Measurements from ENCODE around the gene HSPA1L.

HSPA1L gene

DNA sequence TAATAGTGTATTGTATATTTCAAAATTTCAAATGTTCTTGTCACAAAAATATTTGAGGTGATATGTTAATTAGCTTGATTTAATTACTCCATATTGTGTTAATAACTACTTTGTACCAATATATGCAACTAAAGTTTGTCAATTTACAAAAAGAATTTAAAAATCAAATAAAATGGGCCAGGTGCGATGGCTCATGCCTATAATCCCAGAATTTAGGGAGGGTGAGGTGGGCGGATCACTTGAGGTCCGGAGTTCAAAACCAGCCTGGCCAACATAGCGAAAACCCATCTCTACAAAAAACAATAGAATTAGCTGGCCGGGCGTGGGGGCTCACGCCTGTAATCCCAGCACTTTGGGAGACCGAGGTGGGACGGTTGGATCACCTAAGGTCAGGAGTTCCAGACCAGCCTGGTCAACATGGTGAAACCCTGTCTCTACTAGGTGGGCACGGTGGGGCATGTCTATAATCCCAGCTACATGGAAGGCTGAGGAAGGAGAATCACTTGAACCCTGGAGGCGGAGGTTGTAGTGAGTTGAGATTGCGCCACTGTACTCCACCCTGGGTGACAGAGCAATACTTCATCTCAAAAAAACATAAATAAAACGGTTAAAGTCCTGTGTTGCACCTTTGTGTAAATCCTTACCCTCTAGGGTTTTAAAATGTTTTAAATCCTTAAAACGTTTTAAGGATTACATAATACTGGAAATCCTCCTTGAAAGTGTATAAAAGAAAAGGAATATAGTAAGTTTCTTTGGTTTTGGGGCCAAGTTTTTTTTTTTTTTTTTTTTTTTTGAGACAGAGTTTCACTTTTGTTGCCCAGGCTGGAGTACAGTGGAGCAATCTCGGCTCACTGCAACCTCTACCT, 16.5 kb upstream of the HSPA1L start (continued):
- TF ChIP-seq, protein P1, sequence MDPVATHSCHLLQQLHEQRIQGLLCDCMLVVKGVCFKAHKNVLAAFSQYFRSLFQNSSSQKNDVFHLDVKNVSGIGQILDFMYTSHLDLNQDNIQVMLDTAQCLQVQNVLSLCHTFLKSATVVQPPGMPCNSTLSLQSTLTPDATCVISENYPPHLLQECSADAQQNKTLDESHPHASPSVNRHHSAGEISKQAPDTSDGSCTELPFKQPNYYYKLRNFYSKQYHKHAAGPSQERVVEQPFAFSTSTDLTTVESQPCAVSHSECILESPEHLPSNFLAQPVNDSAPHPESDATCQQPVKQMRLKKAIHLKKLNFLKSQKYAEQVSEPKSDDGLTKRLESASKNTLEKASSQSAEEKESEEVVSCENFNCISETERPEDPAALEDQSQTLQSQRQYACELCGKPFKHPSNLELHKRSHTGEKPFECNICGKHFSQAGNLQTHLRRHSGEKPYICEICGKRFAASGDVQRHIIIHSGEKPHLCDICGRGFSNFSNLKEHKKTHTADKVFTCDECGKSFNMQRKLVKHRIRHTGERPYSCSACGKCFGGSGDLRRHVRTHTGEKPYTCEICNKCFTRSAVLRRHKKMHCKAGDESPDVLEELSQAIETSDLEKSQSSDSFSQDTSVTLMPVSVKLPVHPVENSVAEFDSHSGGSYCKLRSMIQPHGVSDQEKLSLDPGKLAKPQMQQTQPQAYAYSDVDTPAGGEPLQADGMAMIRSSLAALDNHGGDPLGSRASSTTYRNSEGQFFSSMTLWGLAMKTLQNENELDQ (tag by site-specific recombination; IDR thresholded peaks at IDR 0.05; ENCODE audit: low read depth), result no peak
- no peak for TF ChIP-seq ZNF555 (tag by site-specific recombination; conservative IDR thresholded peaks at IDR 0.05)
- TF ChIP-seq, protein P2, sequence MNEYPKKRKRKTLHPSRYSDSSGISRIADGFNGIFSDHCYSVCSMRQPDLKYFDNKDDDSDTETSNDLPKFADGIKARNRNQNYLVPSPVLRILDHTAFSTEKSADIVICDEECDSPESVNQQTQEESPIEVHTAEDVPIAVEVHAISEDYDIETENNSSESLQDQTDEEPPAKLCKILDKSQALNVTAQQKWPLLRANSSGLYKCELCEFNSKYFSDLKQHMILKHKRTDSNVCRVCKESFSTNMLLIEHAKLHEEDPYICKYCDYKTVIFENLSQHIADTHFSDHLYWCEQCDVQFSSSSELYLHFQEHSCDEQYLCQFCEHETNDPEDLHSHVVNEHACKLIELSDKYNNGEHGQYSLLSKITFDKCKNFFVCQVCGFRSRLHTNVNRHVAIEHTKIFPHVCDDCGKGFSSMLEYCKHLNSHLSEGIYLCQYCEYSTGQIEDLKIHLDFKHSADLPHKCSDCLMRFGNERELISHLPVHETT (tag by site-specific recombination; IDR thresholded peaks at IDR 0.05), result 0 out of 2 replicates have a peak, but pooled peaks have one; percentile 16
- TF ChIP-seq, protein P3, sequence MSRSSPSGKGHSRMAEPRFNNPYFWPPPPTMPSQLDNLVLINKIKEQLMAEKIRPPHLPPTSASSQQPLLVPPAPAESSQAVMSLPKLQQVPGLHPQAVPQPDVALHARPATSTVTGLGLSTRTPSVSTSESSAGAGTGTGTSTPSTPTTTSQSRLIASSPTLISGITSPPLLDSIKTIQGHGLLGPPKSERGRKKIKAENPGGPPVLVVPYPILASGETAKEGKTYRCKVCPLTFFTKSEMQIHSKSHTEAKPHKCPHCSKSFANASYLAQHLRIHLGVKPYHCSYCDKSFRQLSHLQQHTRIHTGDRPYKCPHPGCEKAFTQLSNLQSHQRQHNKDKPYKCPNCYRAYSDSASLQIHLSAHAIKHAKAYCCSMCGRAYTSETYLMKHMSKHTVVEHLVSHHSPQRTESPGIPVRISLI (tag by site-specific recombination; IDR thresholded peaks at IDR 0.05), result peak; percentile 97
- no peak for TF ChIP-seq ZNF140 (tag by site-specific recombination; IDR thresholded peaks at IDR 0.05)
- no peak for TF ChIP-seq ZNF585B (tag by site-specific recombination; IDR thresholded peaks at IDR 0.05)
- TF ChIP-seq MYNN (tag by site-specific recombination; IDR thresholded peaks at IDR 0.05; ENCODE audit: borderline replicate concordance), result no peak
- TF ChIP-seq, protein P4, sequence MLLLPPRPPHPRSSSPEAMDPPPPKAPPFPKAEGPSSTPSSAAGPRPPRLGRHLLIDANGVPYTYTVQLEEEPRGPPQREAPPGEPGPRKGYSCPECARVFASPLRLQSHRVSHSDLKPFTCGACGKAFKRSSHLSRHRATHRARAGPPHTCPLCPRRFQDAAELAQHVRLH (tag by site-specific recombination; IDR thresholded peaks at IDR 0.05), result 0 out of 2 replicates have a peak, but pooled peaks have one; percentile 26
- no peak for TF ChIP-seq ZNF670 (tag by site-specific recombination; IDR thresholded peaks at IDR 0.05; ENCODE audit: low read depth)
- TF ChIP-seq, protein P5, sequence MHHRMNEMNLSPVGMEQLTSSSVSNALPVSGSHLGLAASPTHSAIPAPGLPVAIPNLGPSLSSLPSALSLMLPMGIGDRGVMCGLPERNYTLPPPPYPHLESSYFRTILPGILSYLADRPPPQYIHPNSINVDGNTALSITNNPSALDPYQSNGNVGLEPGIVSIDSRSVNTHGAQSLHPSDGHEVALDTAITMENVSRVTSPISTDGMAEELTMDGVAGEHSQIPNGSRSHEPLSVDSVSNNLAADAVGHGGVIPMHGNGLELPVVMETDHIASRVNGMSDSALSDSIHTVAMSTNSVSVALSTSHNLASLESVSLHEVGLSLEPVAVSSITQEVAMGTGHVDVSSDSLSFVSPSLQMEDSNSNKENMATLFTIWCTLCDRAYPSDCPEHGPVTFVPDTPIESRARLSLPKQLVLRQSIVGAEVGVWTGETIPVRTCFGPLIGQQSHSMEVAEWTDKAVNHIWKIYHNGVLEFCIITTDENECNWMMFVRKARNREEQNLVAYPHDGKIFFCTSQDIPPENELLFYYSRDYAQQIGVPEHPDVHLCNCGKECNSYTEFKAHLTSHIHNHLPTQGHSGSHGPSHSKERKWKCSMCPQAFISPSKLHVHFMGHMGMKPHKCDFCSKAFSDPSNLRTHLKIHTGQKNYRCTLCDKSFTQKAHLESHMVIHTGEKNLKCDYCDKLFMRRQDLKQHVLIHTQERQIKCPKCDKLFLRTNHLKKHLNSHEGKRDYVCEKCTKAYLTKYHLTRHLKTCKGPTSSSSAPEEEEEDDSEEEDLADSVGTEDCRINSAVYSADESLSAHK (tag by site-specific recombination; IDR thresholded peaks at IDR 0.05), result no peak
- TF ChIP-seq ZNF391 (tag by site-specific recombination; IDR thresholded peaks at IDR 0.05; ENCODE audit: borderline replicate concordance, low read depth), result no peak
- TF ChIP-seq ZNF621 (tag by site-specific recombination; IDR thresholded peaks at IDR 0.05), result no peak
- no peak for TF ChIP-seq ZSCAN16 (tag by site-specific recombination; IDR thresholded peaks at IDR 0.05)
- no peak for TF ChIP-seq ZNF324 (tag by site-specific recombination; IDR thresholded peaks at IDR 0.05)
- no peak for TF ChIP-seq ZNF416 (tag by site-specific recombination; IDR thresholded peaks at IDR 0.05)
- TF ChIP-seq ZNF302 (tag by site-specific recombination; IDR thresholded peaks at IDR 0.05; ENCODE audit: low read depth), result no peak
- TF ChIP-seq, protein P6, sequence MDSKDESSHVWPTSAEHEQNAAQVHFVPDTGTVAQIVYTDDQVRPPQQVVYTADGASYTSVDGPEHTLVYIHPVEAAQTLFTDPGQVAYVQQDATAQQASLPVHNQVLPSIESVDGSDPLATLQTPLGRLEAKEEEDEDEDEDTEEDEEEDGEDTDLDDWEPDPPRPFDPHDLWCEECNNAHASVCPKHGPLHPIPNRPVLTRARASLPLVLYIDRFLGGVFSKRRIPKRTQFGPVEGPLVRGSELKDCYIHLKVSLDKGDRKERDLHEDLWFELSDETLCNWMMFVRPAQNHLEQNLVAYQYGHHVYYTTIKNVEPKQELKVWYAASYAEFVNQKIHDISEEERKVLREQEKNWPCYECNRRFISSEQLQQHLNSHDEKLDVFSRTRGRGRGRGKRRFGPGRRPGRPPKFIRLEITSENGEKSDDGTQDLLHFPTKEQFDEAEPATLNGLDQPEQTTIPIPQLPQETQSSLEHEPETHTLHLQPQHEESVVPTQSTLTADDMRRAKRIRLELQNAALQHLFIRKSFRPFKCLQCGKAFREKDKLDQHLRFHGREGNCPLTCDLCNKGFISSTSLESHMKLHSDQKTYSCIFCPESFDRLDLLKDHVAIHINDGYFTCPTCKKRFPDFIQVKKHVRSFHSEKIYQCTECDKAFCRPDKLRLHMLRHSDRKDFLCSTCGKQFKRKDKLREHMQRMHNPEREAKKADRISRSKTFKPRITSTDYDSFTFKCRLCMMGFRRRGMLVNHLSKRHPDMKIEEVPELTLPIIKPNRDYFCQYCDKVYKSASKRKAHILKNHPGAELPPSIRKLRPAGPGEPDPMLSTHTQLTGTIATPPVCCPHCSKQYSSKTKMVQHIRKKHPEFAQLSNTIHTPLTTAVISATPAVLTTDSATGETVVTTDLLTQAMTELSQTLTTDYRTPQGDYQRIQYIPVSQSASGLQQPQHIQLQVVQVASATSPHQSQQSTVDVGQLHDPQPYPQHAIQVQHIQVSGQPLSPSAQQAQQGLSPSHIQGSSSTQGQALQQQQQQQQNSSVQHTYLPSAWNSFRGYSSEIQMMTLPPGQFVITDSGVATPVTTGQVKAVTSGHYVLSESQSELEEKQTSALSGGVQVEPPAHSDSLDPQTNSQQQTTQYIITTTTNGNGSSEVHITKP (tag by site-specific recombination; IDR thresholded peaks at IDR 0.05), result no peak
- TF ChIP-seq ZNF558 (tag by site-specific recombination; IDR thresholded peaks at IDR 0.05), result no peak
- TF ChIP-seq HOXA7 (CRISPR knock-in tag; IDR thresholded peaks at IDR 0.05; ENCODE audit: borderline replicate concordance), result no peak
- TF ChIP-seq ZXDB (tag by site-specific recombination; IDR thresholded peaks at IDR 0.05), result no peak
- TF ChIP-seq TRIM28 (IDR thresholded peaks at IDR 0.05; ENCODE audit: borderline replicate concordance, low read length), result no peak
- peak; percentile 20 for TF ChIP-seq KLF8 (tag by site-specific recombination; IDR thresholded peaks at IDR 0.05)
- TF ChIP-seq HOXC10 (CRISPR knock-in tag; IDR thresholded peaks at IDR 0.05), result no peak
- TF ChIP-seq ZNF530 (tag by site-specific recombination; IDR thresholded peaks at IDR 0.05; ENCODE audit: low read depth), result no peak
- TF ChIP-seq BCL11B (tag by site-specific recombination; IDR thresholded peaks at IDR 0.05; ENCODE audit: low read depth), result 0 out of 2 replicates have a peak, but pooled peaks have one; percentile 70
- no peak for TF ChIP-seq ZNF768 (tag by site-specific recombination; IDR thresholded peaks at IDR 0.05)
- TF ChIP-seq EGR2 (tag by site-specific recombination; IDR thresholded peaks at IDR 0.05; ENCODE audit: low read depth), result peak; percentile 45; the same call in 1 of the 2 replicates
- no peak for TF ChIP-seq ZNF19 (tag by site-specific recombination; IDR thresholded peaks at IDR 0.05; ENCODE audit: low read depth)
- TF ChIP-seq ZNF747 (tag by site-specific recombination; IDR thresholded peaks at IDR 0.05), result no peak

All from HEK293 (cell line).